HEK293 (cell line): Measurements from ENCODE around the gene RPL35.

Experiments
- CTCF ChIA-PET: fragments of 350-600 bp; formaldehyde crosslinking; extraction: SDS; loops from one replicate; lab custom pipeline; 2021; ENCODE audit warnings: antibody characterized with exemption; lab: Yijun Ruan, JAX
- POLR2A ChIA-PET: fragments of 300-600 bp; formaldehyde crosslinking; extraction: SDS; loops from one replicate; lab custom pipeline; 2020; ENCODE audit warnings: antibody characterized with exemption, inconsistent platforms; lab: Yijun Ruan, JAX
- H3K27ac ChIP-seq: fragments of 200-500 bp; sonication (Bioruptor generic); 2 replicates; pipeline ENCODE4 v1.5.1; 2014; ENCODE audit warnings: low read depth, low read length, control low read depth, inconsistent platforms; ENCODE audit errors: extremely low read depth
- H3K36me3 ChIP-seq, 2 experiments: fragments of 200-500 bp in 1 of 2; sonication (Bioruptor generic) in 1 of 2; 1 replicate in 1 of 2; 2 replicates in 1 of 2; pipeline ENCODE4 v1.5.1; 2014 to 2017; ENCODE audit warnings: inconsistent platforms in 2 of 2, low read length in 2 of 2; ENCODE audit not compliant: control insufficient read depth in 2 of 2, insufficient read depth in 1 of 2
- H3K4me1 ChIP-seq: fragments of 200-500 bp; sonication (Bioruptor generic); 2 replicates; pipeline ENCODE4 v1.5.1; 2014; ENCODE audit warnings: mild to moderate bottlenecking, low read length, inconsistent platforms; ENCODE audit not compliant: control insufficient read depth, insufficient read depth
- H3K4me3 ChIP-seq: 2 replicates; pipeline ENCODE4 v1.5.1; 2011; ENCODE audit warnings: low read depth, mild to moderate bottlenecking, control low read depth, low read length, moderate library complexity
- H3K9me3 ChIP-seq: fragments of 200-500 bp; sonication (Bioruptor generic); 2 replicates; pipeline ENCODE4 v1.5.1; 2014; ENCODE audit warnings: low read depth, low read length, inconsistent platforms; ENCODE audit not compliant: control insufficient read depth, insufficient read depth
- AEBP2 ChIP-seq: fragments of 450-650 bp; formaldehyde crosslinking; IDR thresholded peaks from 2 replicates; pipeline ENCODE4 v1.5.1; 2016; ENCODE audit warnings: missing biosample characterization, missing genetic modification characterization, borderline replicate concordance
- HOXD13 ChIP-seq: sonication (generic); formaldehyde crosslinking; IDR thresholded peaks from 2 replicates; pipeline ENCODE4 v1.8.0; 2022; ENCODE audit warnings: missing genetic modification reagents, borderline replicate concordance
- REST ChIP-seq: fragments of 450-650 bp; formaldehyde crosslinking; IDR thresholded peaks from 2 replicates; pipeline ENCODE4 v1.5.1; 2016; ENCODE audit warnings: missing biosample characterization, missing genetic modification characterization
- ZBTB6 ChIP-seq: fragments of 450-650 bp; formaldehyde crosslinking; IDR thresholded peaks from 2 replicates; pipeline ENCODE4 v1.5.1; 2017; ENCODE audit warnings: missing biosample characterization, missing genetic modification characterization
- ZEB2 ChIP-seq: fragments of 450-650 bp; formaldehyde crosslinking; IDR thresholded peaks from 2 replicates; pipeline ENCODE4 v1.5.1; 2016; ENCODE audit warnings: missing biosample characterization, missing genetic modification characterization
- ZFP37 ChIP-seq: fragments of 450-650 bp; formaldehyde crosslinking; IDR thresholded peaks from 2 replicates; pipeline ENCODE4 v1.5.1; 2016; ENCODE audit warnings: missing biosample characterization, missing genetic modification characterization
- ZNF112 ChIP-seq: fragments of 450-650 bp; formaldehyde crosslinking; IDR thresholded peaks from 2 replicates; pipeline ENCODE4 v1.5.0; 2017; ENCODE audit warnings: missing biosample characterization, missing genetic modification characterization
- ZNF148 ChIP-seq: fragments of 450-650 bp; formaldehyde crosslinking; IDR thresholded peaks from 2 replicates; pipeline ENCODE4 v1.5.0; 2017; ENCODE audit warnings: missing biosample characterization, missing genetic modification characterization, borderline replicate concordance
- ZNF155 ChIP-seq: fragments of 450-650 bp; formaldehyde crosslinking; IDR thresholded peaks from 2 replicates; pipeline ENCODE4 v1.5.1; 2016; ENCODE audit warnings: missing biosample characterization, missing genetic modification characterization
- ZNF16 ChIP-seq: fragments of 450-650 bp; formaldehyde crosslinking; IDR thresholded peaks from 2 replicates; pipeline ENCODE4 v1.5.1; 2016; ENCODE audit warnings: low read depth, missing biosample characterization, missing genetic modification characterization
- ZNF175 ChIP-seq: fragments of 450-650 bp; formaldehyde crosslinking; IDR thresholded peaks from 2 replicates; pipeline ENCODE4 v1.5.1; 2016; ENCODE audit warnings: missing biosample characterization, missing genetic modification characterization
- ZNF211 ChIP-seq: fragments of 450-650 bp; formaldehyde crosslinking; IDR thresholded peaks from 2 replicates; pipeline ENCODE4 v1.5.1; 2016; ENCODE audit warnings: low read depth, missing biosample characterization, missing genetic modification characterization
- ZNF426 ChIP-seq: fragments of 450-650 bp; formaldehyde crosslinking; IDR thresholded peaks from 2 replicates; pipeline ENCODE4 v1.5.1; 2017; ENCODE audit warnings: missing biosample characterization, missing genetic modification characterization, mild to moderate bottlenecking, inconsistent platforms, moderate library complexity
- ZNF433 ChIP-seq: fragments of 450-650 bp; formaldehyde crosslinking; IDR thresholded peaks from 2 replicates; pipeline ENCODE4 v1.5.1; 2016; ENCODE audit warnings: missing biosample characterization, missing genetic modification characterization, low read depth
- ZNF521 ChIP-seq: fragments of 450-650 bp; formaldehyde crosslinking; IDR thresholded peaks from 2 replicates; pipeline ENCODE4 v1.5.1; 2017; ENCODE audit warnings: missing biosample characterization, mild to moderate bottlenecking, missing genetic modification characterization
- ZNF530 ChIP-seq: fragments of 450-650 bp; formaldehyde crosslinking; IDR thresholded peaks from 2 replicates; pipeline ENCODE4 v1.5.1; 2016; ENCODE audit warnings: low read depth, missing biosample characterization, missing genetic modification characterization
- ZNF585B ChIP-seq: fragments of 450-650 bp; formaldehyde crosslinking; IDR thresholded peaks from 2 replicates; pipeline ENCODE4 v1.5.1; 2016; ENCODE audit warnings: missing biosample characterization, missing genetic modification characterization
- ZNF624 ChIP-seq: fragments of 450-650 bp; formaldehyde crosslinking; IDR thresholded peaks from 2 replicates; pipeline ENCODE4 v1.5.1; 2017; ENCODE audit warnings: missing biosample characterization, missing genetic modification characterization
- ZNF654 ChIP-seq: fragments of 450-650 bp; formaldehyde crosslinking; IDR thresholded peaks from 2 replicates; pipeline ENCODE4 v1.5.1; 2016; ENCODE audit warnings: low read depth, missing biosample characterization, missing genetic modification characterization
- ZSCAN4 ChIP-seq: fragments of 450-650 bp; formaldehyde crosslinking; IDR thresholded peaks from 2 replicates; pipeline ENCODE4 v1.5.1; 2017; ENCODE audit warnings: missing biosample characterization, missing genetic modification characterization

RPL35 gene

GRCh38 chr9:124854822-124855221 is 6.9 kb downstream of the RPL35 start:
- no peak overlapping the region for H3K4me3 ChIP-seq
- CTCF ChIA-PET, result interaction anchor here (0.6 to 31.1 kb wide), 16 partner anchors 14 to 1023 kb away, joined by 3 to 1257 read pairs (median 4); partner anchors contain the start of genes NR6A1 and OLFML2A
- POLR2A ChIA-PET, result interaction anchor here (0.6 to 10.0 kb wide), 5 partner anchors 12 to 385 kb away, joined by 3 to 201 read pairs (median 3); partner anchors contain the start of genes NR6A1 and OLFML2A
- H3K36me3 ChIP-seq, result peaks cover 0 to 35% of the 10 kb centered on the region in 2 experiments; a peak in 1 of 3 replicates
- H3K4me1 ChIP-seq, result no peaks in the 10 kb centered on the region
- H3K9me3 ChIP-seq, result no peaks in the 10 kb centered on the region
- H3K27ac ChIP-seq, result no peak overlapping the region
- TF ChIP-seq ZFP37 (tag by site-specific recombination), result no peak
- TF ChIP-seq ZEB2 (tag by site-specific recombination), result no peak
- no peak for TF ChIP-seq ZNF530 (tag by site-specific recombination)
- no peak for TF ChIP-seq REST
- TF ChIP-seq ZSCAN4, result no peak
- TF ChIP-seq ZBTB6 (tag by site-specific recombination), result no peak
- TF ChIP-seq ZNF211, result no peak
- no peak for TF ChIP-seq HOXD13
- TF ChIP-seq ZNF16 (tag by site-specific recombination), result no peak
- TF ChIP-seq ZNF585B (tag by site-specific recombination), result no peak
- no peak for TF ChIP-seq ZNF426
- TF ChIP-seq ZNF433 (tag by site-specific recombination), result no peak
- no peak for TF ChIP-seq ZNF112 (tag by site-specific recombination)
- no peak for TF ChIP-seq ZNF624
- no peak for TF ChIP-seq AEBP2 (tag by site-specific recombination)
- no peak for TF ChIP-seq ZNF654 (tag by site-specific recombination)
- no peak for TF ChIP-seq ZNF175 (tag by site-specific recombination)
- TF ChIP-seq ZNF155 (tag by site-specific recombination), result no peak
- TF ChIP-seq ZNF521 (tag by site-specific recombination), result no peak
- no peak for TF ChIP-seq ZNF148
- TF ChIP-seq, all 188 proteins: peak for 0
